NCI-H510A (cell line): ENCODE data around the gene USF2.

ENCODE experiments used
- DNase-seq: peaks from one replicate; lab custom pipeline; 2025; lab: John Stamatoyannopoulos, UW

Gene USF2

DNA sequence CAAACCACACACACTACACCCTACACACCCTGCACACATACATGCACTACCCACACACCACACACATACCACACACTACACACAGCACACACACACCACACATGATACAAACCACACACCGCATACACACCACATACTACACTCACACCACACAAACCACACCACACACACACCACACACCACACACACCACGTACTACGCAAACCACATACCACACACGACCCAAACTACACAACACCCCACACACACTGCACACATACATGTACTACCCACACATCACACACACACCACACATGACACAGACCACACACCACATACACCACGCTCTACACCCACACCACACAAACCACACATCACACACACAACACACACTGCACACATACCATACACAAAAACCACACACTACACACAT is 29.8 kb downstream of the USF2 start:
- no peak for DNase-seq

DNA sequence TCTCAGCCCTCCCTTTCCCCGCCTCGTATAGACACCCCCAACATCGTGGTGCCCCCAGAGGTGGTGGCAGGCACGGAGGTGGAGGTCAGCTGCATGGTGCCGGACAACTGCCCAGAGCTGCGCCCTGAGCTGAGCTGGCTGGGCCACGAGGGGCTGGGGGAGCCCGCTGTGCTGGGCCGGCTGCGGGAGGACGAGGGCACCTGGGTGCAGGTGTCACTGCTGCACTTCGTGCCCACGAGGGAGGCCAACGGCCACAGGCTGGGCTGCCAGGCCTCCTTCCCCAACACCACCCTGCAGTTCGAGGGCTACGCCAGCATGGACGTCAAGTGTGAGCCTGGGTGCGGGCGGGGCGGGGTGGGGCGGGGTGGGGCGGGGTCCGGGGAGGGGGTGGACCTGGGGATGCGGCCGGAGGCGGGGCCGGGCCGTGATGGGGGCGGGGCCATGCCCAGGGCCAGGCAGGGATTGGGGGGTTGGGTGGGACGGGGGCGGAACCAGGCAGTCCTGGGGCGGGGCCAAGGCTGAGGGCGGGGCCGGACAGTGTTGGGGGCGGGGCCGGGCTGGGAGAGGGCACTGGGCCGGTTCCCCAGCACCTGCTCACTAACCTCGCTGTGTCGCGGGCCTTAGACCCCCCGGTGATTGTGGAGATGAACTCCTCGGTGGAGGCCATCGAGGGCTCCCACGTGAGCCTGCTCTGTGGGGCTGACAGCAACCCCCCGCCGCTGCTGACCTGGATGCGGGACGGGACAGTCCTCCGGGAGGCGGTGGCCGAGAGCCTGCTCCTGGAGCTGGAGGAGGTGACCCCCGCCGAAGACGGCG is 31.0 kb downstream of the USF2 start:
- no peak for DNase-seq

DNA sequence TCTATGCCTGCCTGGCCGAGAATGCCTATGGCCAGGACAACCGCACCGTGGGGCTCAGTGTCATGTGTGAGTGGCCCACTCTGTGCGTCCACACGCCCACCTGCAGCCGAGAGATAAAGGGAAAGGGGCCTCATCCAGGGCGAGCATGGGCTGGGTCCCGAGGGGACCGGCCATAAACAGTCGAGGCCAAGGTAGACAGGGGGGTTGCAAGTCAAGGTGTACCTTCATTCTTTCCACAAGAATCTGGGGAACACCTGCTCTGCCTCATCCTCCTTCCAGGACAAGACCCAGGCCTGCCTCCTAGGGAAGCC is 31.5 kb downstream of the USF2 start:
- DNase-seq = no peak

DNA sequence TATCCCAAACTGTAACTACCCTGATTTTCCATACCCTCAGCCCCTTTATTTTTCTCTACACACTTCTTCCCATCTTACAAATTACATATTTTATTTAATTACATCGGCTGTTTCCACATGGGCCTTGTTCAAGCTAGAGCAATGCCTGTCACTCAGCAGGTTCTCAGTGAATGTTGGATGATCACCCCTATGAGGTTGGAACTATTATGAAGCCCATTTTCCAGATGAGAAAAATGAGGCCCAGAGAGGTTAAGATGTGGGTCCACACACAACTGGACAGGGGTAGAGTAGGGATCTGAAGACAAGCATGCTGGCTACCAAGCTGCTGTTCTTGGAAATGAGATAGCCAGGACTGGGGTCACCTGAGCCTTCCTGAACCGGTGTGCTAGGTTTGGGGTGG is 33.2 kb downstream of the USF2 start:
- DNase-seq = no peak

DNA sequence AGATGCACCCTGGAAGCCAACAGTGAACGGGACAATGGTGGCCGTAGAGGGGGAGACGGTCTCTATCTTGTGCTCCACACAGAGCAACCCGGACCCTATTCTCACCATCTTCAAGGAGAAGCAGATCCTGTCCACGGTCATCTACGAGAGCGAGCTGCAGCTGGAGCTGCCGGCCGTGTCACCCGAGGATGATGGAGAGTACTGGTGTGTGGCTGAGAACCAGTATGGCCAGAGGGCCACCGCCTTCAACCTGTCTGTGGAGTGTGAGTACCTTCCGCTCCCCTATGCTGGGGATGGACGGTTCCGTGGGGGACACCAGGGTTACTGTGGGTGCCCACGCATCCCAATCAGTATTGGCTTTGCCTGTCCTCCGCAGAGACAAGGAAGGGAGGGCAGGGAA is 33.7 kb downstream of the USF2 start:
- no peak for DNase-seq

DNA sequence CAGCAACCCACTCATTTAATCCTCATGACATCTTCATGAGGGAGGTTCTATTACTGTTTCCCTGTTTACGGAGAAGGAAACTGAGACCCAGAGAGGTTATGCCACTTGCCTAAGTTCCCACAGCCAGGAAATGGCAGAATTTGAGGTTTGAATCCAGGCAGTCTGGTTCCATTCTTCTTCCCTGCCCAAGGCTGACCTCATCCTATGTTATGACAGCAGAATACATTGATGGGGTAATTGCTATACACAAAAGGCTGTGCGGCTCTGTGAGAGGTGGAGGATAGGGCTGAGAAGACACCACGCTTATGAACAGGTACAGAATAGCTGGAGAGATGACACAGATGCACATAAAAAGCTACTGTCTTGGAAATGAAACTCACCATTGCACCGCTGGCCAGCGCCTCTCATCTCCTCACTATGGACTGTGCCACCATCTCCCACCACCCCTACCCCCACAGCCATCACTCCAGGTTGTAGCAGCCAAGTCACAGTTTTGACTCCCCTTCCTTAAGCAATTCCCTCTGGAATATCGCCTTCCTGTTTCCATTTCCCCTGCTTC is 34.7 kb downstream of the USF2 start:
- DNase-seq = no peak

DNA sequence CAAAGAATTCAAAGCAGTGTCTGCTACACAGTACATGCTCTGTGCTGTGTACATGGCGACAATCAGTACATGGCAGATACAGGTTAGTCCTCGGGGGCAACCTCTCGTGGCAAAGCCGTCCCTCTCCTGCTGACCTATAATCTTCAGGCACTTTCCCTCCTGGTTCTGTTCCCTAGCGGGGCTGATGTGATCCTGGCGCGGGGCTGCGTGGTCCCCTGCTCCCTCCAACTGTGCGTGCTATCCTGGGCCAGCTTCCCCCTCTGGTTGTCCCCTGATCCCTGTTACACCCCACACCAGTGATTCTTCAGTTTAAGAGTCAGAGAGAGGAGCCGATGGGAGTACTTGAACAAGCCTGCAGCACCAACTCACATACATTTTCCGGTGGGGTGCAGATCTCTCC is 35.3 kb downstream of the USF2 start:
- DNase-seq = no peak

DNA sequence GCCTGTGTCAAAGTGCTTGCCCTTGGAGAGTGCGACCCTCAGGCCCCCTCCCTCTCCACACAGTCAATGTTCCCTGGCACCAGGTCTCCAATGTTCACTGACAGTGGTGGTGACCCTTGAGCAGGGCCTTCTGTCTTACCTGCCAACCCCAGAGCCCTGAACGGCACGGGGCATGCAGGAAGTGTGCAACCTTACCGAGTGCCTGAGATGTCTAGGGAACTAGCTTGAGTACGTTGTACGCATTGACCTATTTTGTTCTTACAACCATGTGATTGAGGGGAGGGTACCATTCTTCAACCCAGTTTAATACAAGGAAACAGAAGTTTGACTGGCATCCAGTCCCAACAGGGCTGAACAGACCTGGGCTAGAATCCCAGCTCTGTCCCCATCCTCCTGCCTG is 36.4 kb downstream of the USF2 start:
- DNase-seq = no peak

DNA sequence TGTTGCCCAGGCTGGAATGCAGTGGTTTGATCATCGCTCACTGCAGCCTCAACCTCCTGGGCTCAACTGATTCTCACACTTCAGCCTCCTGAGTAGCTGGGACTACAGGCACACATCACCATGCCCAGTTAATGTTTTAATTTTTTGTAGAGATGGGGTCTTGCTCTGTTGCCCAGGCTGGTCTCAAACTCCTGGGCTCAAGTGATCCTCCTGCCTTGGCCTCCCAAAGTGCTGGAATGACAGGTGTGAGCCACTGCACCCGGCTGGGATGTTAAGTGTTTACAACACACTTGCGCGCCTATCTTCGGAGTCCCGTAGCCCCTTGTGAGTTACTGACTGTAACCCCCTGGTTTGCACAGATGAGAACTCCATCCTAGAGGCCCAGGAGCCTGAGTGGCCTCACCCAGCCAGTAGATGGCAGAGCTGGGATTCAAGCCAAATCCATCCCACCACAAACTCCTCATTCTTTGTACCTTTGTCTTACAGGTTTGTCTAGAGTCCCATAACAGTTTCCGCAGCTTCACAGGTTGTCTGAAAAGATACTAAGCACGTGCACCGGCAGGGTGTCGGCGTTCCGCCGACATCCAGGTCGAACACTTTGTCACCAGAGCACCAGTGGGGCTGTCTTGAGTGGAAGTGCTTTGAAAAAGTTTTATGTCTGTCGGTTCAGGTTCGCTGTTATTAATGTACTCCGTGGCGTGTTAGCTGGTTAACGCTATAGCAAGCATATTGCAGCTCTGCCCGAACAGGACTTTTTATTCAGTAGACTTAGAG is 37.9 kb downstream of the USF2 start:
- no peak for DNase-seq

DNA sequence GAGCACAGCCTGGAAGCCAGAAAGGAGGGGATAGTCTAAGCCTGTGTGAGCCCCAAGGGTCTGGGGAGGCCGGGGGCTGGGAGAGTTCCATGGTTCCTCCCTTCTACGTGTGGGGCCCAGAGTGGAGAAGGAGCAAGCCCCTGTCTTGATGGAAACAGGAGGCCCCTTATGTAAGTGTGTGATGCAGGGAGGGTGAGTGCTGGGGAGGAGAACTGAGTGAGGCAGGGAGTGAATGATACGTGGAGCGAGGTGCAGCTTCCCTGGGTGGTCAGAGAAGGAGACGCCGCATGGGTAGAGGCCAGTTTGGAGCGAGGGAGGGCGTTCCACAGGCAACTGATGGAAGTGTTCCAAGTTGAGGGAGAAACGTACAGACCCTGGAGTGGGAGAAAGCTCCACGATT is 39.2 kb downstream of the USF2 start:
- DNase-seq = no peak

DNA sequence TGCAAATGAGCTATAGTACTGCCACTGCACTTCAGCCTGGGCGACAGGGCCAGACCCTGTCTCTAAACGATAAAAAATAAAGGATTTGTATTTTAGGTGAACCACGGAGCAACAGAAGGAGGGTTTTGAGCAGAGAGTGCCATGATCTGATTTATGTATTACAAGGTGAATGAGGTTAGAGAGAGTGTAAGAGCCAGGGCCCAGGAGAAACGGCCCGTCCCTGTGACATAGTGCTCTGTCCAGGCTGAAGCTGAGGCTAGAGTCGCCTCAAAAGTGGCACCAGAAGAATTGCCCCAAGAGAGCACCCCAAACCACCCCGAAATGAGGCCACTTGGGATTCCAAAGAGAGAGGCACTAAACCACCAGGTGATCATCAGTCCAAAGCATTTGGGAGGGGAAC is 40.1 kb downstream of the USF2 start:
- DNase-seq = no peak

DNA sequence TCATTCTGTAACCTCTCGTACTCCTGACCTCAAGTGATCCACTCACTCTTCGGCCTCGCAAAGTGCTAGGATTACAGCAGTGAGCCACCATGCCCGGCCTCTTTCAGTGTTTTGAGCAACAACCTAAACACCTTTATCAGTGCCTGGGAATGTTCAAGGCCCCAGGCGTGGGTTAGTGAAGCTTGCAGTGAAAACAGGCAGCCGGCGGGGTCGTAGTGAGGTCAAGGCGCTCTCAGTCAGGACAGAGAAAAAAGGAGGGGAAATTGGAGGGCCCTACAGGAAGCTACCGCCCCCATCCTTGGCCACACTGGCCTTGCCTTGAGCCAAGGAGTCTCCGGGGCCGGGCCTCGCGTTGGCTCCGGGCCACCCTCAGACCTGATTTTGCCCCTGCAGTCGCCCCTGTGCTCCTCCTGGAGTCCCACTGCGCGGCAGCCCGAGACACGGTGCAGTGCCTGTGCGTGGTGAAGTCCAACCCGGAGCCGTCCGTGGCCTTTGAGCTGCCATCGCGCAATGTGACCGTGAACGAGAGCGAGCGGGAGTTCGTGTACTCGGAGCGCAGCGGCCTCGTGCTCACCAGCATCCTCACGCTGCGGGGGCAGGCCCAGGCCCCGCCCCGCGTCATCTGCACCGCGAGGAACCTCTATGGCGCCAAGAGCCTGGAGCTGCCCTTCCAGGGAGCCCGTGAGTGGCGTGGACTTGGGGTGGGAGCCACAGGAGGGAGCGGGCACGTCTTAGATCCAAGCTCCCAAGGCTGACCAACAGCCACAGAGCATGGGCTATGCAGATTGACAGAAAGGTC is 40.9 kb downstream of the USF2 start:
- no peak for DNase-seq

DNA sequence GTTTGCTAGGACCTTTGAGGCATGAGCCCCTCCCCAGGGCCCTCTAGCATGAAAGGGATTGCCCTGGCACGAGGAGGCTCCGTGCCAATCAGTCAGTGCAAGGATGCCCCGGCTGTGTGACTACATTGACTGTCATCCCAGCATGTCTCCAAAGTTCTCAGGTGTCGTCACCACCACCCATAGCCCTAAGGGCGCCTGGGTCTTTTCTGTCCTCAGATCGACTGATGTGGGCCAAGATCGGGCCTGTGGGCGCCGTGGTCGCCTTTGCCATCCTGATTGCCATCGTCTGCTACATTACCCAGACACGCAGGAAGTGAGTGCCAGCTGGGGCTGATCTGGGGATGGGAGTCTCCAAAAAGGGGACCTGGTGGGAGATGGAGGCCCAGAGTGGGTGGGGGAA is 41.6 kb downstream of the USF2 start:
- no peak for DNase-seq

DNA sequence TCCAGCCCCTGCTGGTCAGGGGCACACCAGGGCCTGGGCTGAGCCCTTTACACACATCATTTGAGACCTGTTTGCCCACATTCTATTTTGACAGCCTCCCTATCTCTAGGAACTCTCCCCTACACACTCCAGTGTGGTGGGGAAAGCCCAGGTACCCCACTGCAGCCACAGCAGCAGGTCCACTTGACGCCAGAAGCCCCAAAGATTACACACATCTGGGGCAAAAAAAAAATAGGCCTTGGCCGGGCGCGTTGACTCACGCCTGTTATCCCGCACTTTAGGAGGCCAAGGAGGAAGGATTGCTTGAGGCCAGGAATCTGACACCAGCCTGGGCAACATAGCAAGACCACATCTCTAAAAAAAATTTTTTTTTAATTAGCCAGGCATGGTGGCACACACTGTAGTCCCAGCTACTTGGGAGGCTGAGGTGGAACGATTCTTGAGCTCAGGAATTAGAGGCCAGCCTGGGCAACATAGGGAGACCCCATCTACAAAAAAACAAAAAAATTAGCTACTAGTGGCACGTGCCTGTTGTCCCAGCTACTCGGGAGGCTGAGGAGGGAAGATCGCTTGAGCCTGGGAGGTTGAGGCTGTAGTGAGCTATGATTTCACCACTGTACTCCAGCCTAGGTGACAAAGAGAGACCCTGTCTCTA is 42.2 kb downstream of the USF2 start:
- no peak for DNase-seq

DNA sequence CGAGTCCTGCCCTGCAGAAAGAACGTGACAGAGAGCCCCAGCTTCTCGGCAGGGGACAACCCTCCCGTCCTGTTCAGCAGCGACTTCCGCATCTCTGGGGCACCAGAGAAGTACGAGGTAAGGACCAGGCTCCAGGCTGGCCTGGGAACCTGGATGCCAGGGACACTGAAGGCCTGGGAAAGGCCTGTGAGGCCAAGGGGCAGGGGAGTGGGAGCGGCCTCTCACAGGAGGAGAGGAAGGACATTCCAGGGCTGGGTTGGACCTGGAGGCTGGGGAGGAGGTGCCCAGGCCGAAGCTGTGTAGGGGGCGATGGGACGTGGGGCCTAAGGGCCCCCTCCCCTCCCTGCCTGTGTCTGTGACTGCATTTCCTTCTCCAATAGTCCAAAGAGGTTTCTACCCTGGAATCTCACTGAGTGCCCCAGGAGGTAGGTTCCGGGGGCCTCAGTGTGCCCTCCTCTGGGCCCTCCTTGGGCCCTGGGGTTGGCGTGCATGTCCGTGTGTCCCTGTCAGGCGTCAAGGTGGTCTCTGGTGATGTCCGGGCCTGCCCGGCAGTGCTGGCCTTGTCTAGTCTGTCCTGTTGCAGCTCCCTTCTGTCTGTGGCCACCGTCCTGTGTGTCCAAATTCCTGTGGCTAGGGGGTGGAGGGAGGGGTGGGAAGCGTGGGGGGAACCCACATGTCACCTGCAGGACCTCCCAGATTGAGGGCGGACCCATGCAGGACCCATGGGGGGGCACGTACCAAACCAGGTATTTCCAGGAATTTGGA is 43.3 kb downstream of the USF2 start:
- no peak for DNase-seq

DNA sequence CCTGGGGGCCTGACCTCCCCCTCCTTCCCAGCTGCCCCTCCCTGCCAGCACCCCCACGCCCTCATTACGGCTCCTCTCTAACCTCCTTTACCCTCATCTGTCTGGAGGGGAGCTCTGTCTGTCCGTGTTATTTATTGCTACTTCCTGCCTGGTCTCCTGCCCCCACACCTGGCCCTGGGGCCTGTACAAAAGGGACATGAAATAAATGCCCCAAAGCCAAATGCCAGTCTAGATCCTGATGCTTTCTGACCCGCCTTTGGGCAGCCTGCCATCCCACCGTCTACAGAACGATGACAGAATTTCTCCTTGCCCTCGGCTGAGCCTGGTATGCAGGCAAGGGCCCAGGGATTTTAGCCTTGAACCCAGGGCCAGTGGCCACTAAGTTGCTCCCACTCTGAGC is 44.8 kb downstream of the USF2 start:
- DNase-seq = no peak

DNA sequence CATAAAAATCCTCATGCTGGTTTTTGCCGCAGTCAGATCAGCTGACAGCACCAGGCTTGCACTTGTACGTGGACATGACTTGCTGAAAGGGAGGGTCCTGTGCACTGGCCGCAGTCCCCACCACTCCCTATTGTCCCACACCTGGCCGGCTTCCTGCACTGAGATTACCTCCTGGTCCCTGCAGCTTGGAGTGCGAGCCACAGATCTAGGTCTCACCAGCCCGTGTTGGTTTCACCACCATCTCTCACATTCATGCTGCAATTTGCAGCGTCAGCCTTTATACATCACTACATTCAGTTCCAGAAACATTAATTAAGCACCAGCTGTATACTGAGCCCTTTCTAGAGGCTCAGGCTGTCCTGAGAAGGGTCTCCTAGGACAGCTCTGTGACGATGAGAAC is 45.3 kb downstream of the USF2 start:
- no peak for DNase-seq

DNA sequence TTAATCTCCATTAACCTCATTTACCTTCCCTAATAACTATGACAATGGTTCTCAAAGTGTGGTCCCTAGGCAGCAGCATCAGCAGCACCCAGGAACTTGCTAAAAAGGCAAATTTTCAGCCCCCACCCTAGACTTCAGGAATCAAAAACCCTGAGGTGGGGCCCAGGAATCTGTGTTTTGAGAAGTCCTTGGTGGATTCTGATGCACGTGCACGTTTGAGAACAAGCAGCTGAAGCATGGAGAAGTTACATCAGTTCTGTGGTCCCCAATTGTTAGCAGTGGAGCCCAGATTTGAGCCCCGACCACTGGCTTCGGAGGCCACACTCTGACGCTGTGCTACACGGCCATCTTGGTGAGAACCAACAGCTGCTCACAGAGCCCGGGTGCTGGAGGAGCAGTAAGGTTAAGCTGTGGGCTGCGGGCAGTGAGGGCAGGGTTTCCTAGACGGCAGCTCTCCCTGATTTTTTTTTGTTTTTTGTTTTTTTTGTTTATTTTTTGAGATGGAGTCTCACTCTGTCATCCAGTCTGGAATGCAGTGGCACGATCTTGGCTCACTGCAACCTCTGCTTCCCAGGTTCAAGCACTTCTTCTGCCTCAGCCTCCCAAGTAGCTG is 46.2 kb downstream of the USF2 start:
- DNase-seq = no peak

DNA sequence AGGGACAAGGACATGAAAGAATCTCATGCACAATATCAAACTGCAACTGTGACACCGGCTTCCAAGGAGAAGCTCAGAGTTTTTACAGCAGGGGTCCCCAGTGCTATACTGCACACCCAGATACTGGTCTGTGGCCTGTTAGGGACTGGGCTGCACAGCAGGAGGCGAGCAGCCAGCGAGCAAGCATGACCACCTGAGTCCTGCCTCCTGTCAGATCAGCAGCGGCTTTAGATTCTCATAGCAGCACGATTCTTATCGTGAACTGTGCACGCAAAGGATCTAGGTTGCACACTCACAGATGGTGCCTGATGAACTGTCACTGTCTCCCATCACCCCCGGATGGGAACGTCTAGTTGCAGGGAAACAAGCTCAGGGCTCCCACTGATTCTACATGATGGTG is 47.1 kb downstream of the USF2 start:
- no peak for DNase-seq

DNA sequence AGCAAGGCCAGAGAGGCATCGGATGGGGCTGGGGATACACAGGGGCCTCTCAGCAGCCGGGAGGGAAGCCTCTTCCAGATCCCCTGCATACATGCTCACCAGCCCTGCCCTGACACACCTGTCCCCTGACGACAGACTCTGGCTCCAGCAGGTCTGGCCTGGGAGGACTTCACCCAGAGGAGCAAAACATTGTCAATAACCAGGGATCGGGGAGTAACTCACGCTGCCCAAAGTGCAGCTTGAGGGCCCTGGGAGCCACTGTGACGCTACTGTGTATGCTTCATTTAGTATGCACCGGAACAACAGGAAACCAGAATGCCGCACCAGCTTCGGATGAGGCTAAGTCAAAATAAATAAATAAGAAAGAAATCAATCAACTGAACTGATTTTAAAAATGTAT is 47.8 kb downstream of the USF2 start:
- no peak for DNase-seq

DNA sequence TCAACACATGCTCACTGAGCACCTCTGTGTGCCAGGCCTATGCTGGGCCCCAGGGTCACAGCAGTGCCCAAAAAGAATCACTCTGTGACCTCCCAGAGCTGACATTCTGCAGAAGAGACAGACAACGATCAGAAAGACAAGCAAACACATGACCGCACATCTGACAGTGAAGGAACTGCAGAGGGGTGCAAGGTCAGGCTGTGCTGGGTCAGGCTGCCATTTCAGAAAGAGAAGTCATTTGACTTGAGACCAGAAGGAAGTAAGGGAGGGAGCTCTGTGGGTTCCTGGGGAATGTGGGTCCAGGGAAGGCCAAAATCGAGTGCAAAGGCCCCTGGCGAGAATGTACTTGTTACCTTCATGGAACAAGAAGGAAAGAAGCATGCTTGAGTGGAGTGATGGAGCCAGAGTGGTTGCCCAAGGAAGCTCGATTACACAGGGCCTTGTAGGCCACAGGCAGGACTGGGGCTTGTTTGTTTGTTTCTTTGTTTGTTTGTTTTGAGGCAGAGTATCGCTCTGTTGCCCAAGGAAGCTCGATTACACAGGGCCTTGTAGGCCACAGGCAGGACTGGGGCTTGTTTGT is 48.8 kb downstream of the USF2 start:
- no peak for DNase-seq
